Dermis microvascular lymphatic vessel endothelial cell (primary cell): ENCODE results near the gene SMARCA2. TPM values are rescaled to one million over a fixed set of nuclear protein-coding genes. Genes with fewer than 3 reads are reported as not detected.

Source experiments
- DNase-seq, 2 donors: peaks; one replicate each; pipeline versions ENCODE4 v3.0.0 to v3.0.0-alpha.2; 2010; ENCODE audit warnings: low read depth in 2 of 2
- total RNA-seq: library from RNA; depleted of rRNA; stranded (reverse); fragments of >200 nt; gene quantifications from 2 replicates; pipeline ENCODE4 v1.2.1, GENCODE V29; 2014

SMARCA2 gene
- total RNA-seq, 1 donor from 2014 or later = 51.3 TPM

GRCh38 chr9:2242831-2243330 lies 227.7 kb downstream of the SMARCA2 start:
- no peak for DNase-seq
